NCI-H748 (cell line): Measurements from ENCODE around the gene UNC13C.
"Not testable (repeated sequence)": the region's sequence is repeated elsewhere in the genome, so short reads cannot be mapped to it uniquely, and the experiment has no call there.

Source experiments
- DNase-seq: peaks from one replicate; lab custom pipeline; 2025; ENCODE audit not compliant: unreplicated experiment; lab: John Stamatoyannopoulos, UW

UNC13C gene

DNA sequence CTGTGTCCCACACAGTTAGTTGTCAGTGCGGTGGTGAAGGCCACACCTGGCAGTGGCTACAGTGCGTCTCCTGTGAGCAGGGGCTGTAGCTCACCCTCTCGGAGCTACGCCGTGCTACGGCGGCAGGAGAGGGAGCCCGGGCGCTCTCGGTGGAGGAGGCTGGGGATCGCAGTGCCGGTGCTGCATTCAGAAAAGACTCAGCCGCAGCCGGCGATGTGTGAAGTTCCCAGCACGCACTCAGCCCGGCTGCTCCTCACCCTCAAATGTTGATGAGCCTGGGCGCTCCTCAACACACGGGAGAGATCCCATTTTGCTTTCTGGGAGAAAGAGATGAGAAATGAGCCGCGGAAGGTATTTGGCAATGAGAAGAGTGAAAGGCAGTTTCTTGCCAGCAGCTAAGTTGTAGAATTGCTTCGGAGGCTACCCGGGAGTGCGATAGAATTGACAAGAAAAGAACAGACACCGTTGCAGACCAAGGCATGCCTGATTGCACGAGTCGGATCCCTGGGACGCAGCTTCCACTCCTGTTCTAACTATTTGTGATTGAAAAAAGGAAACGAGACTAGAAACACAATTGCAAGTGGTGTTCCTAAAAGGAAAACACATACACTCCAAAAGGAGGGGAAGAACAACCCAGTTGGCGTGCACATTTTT is at the start of gene UNC13C:
TSS of gene UNC13C (plus strand) at position 189 of the 654 bp plus-strand sequence. CDS start 34,463 bp downstream, outside the sequence.
- DNase-seq, result peak; percentile 60

DNA sequence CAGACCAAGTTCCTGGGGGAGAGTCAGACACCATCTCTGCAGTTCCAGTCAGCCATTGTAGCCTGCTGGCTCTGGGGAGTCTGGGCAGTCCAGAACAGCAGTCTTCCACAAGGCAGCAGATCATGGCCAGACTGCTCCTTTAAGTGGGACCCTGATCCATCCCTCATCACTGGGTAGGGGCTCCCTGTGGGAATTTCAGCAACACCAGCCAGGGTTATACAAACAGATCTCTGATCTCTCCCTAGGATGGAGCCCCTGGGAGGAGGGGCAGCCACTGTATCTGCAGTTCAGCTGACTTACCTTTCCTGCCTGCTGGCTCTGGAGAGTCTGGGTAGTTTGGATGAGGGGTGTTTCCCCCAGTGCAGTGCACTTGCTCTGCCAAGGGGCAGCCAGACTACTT is 42.1 kb upstream of the UNC13C start:
- no peak for DNase-seq

DNA sequence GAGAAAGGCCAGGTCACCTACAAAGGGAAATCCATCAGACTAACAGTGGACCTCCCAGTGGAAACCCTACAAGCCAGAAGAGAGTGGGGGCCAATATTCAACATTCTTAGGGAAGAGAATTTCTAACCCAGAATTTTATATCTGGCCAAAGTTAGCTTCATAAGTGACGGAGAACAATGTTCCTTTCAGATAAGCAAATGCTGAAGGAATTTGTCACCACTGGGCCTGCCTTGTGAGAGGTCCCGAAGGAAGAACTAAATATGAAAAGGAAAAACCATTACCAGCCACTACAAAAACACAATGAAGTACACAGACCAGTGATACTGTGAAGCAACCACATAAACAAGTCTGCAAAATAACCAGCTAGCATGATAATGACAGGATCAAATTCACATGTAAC is 40.6 kb upstream of the UNC13C start:
- not testable (repeated sequence) for DNase-seq

DNA sequence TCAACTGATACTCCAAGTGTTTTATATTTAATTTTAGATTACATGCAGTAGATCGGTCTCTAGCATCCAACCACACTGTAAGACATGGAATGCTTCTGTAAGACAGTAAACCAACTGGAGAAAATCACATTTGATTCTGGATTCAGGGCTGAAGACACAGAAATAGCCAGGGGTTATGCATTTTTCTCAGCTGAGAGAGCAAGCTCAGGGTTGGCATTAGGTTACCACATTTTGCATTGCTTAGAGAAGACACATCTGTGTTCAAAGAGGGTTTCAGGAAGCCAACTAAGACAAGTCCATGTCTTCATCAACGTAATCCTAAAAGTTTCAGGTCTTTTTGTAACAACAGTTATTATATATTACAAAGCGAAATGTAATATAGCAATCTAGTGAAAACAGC is 27.7 kb upstream of the UNC13C start:
- DNase-seq, result no peak

DNA sequence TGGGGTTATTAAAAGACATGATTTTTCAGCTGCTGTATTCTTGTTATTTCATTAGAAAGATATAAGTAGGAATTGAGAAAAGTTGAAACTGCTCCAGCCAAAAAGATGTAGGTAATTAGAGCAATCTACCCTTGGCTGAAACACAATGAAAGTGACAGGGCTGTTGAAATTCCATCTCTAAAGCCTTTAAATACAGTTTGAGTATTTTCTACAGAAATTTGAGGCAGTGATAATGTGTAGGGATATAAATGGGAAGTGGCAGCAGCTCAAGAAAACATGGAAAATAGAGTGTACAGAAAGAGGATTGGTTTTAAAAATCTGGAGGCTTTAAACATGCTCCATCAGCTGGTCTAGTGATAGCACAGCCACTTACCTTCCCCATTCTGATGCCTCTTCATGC is 22.8 kb upstream of the UNC13C start:
- DNase-seq, result no peak

DNA sequence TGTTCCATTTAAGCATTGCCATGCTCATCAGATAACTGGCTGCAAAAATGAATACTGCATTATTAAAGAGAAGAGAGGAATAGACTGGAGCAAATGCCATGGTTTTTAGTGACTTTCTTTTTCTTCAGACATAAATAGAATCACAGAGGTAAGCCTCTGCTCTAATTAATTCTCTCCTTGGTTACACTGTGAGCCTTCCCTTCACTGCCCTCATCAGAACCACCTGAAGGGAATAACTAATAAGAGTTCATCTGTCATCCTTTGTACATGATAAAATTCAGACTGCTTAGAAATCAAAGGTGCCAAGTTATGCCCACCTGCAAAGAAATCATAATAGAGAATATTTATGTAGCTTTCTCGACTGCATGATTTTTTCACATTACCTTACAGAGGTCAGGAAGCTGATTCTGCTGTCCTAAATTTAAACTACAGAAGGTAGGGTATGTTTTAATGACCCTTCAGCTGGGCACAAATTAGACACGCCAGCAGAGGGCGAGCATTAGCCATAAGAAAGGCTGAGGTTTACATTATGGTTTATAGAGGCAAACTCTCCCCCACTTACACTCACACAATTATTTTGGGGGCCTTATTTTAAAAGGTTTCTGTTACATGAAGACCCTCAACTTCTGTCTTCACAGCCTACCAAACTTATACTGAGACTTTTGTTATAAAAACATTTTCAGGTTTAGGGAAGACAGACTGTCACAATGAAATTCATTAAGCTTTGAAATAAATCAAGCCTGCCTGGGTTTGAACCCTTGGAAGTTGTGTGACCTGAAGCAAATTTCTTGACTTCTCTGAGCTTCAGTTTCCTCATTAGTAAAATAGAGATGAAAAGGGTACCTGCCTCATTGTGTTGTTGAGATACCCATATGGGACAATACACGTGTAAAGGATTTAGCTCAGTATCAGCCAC is 15.3 kb upstream of the UNC13C start:
- DNase-seq, result peak; percentile 35

DNA sequence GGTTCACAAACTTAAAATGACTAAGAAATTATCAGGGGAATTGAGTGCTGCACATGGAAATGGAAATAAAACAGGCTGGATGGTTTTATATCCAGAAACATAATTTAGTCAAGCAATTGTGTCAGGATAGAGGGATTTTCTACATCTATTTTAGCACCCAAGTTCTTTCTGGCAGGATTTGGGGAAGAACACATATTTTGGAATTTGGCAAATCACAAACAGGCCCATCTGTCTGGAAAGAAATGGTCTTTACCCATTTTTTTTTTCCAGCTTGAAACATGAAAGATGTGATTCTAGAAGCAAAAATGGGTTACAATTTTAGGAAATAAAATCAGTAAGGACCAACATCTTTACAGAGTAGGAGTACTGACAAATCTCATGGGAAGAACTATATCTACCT is 14.4 kb upstream of the UNC13C start:
- no peak for DNase-seq

DNA sequence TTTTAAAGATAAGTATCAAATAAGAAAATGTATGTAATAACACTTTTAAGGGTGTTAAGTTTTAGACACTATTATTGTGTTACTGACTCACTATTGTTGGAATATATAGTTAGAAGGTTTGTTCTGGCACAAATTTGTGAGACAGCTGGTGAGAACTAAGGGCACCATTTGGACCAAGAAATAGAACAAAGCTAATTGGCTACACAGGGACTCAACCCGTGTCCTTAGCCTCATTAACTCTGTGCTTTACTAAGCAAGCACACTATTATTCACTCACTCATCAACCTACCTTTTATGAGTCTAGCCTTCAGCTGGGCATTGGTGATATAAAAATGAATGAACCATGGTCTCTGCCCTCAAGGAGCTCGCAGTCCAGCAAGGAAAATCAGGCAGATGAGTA is 4.1 kb upstream of the UNC13C start:
- DNase-seq, result no peak

DNA sequence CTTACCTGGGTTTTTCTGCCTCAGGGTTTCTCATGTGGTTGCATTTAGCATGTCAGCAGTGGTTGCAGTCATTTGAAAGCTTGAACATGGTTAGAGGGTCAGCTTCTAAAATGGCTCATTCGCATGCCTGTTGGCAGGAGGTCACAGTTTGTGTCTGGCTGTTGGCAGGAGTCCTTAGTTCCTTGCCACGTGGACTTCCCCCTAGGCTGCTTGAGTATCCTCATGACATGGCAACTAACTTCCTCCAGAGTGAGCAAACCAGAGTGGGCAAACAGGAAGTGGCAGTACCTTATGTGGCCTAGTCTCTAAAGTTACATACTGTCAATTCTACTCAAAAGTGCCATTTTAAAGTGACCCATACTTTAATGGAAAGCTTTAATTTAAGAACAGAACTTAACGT is 3.4 kb upstream of the UNC13C start:
- DNase-seq, result no peak

DNA sequence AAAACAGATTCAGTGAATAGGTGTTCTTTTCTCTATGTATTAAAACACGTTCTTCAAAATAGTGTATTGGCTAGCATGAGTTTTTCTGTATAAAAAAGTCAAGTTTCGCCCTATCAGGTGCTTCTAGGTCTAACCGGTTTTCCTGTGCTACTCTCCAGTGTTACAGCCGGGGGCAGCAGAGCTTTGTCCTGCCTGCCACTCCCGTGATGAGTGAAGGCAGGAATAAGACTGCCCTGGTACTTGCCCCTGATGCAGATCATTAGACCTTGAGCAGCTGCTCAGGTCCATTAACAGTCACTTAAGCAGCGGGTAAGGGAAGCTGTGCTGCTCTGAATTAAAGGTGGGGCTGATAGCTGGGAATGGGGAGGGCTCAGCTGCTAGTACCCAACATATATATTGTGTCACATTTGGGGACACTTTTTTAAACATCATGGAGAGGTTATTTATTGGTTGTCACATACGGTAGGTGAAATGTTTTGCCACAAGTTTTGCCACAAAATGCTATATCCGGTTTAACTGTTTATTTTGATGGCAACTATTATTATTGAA is 1.3 kb upstream of the UNC13C start:
- peak; percentile 58 for DNase-seq

DNA sequence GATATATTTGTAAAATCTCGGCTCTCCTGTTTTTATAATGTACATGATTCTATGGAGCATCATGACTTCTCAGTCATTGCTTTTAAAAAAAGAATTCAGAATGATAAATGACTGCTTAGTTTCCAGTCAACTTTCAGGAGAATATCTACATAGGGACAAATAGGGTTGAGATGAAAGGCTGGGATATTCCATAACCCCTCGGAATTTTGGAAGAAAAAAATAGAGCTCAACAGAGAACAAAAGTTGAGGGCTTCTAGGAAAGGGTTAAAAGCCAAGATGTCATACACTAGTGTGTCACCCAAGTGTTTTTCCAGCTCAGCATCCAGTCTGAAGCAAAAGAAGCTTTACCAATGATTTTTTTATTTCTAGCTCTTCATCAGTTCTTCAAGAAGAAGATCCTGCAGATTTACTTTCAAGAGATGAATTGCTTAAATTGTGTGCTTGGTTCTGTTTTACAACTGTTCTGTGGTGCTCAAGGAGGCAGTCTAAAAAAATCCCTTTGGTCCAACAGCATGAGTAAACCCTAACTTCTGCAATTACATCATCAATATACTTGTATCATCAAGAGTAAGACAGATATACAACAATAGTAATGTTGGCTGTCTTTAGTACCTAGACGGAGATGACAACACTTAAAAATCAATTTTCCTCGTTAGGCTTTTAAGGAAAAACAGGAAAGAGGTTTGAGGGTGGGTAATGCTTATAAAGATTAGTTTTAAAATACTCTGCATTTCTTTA is 979 bp downstream of the UNC13C start:
- no peak for DNase-seq

DNA sequence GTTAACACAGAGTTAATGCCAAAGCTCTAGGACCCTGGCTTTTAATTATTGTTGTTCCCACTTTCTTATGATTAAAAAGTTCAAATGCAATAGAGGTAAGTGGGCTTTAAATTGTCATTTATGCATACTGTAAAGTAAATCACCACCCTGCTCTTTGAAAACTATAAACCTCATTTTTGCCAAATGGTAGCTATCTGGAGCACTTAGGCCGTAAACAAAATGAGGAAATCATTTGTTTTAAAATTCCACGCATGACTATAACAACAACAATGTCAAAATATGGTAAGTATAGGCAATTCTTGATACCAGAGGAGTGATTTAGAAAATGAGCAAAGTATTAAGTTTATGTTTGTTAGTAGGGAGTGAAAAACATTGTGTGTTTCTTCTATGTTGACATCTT is 1.8 kb downstream of the UNC13C start:
- DNase-seq, result no peak

DNA sequence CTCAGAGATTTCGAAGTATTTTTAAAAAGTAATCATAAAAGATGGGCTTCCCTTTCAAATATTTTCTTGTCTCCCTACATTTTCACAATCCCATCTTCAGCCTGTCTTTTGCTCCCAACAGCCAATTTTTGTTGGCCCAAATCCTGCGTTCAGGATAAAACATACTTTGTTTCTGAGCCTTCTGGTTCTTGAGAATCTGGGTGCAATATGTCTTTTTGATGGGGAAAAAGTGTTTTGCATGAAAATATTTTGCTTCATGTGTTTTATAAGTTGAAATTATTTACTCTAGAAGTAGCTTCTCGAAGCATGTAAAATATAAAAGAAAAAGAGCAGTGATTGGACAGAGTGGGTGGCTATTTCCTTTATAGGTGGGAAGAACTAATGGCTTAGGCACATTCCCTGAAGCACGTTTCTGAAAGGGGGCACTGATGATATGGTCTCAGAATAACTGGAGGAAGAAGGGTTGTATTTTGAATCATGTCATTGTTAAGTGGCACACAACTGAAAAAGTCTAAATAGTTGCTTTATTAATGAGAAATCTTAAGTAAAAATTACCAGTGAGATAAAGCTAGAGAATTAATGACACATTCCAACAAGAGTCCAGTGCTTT is 3.9 kb downstream of the UNC13C start:
- DNase-seq, result no peak

DNA sequence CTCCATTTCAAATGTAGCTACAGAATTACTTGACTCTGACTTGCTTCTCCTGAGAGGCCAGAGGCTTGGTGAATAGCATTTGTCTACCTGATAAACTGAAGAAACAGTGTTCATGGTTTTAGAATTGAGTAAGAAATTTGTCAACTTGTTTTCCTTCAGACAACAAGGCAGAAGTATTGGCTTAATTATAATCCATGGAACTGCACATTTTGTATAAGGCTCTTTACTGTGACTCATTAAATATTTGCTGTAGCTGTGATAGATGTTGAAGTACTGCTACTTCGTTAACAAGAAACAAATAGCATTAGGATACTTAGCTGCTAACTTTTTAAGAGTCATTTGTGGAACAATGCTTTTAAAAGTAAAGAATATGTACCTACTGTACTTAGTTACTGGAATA is 4.6 kb downstream of the UNC13C start:
- DNase-seq, result no peak

DNA sequence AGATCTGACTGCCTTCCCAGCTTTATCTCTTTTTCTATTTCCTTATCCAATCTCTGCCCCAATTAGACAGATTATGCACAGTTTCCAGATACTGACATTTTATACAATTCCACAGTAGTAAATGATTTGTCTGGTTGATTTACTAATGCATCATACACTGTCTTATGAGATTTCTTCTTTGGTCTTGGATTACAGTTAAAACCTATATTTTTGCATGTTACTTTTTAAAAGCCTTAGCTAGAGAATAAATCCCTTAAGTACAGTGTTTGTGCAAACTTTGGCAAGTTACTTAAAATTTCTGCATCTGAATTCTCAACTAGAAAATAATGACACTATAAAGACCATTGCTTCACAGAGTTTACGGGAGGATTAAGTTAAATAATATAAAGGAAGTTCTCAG is 6.0 kb downstream of the UNC13C start:
- DNase-seq, result no peak

DNA sequence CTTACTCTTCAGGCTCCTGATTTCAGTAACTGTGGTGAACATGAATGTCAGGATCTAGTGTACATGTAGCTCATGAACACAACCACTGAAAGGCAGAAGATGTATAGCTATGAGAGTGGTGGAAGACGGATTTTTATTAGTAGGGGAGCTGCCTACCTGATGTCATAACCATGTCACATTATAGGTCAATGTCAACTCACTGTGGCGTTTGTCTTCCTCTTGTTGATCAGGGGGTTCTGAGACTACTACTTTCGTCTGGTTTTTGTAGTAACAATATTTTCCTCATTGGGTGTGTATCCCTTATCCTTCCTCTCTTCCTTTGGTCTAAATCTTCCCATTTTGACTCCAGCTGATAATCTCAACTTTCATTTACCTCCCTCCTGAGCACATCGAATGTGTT is 7.3 kb downstream of the UNC13C start:
- DNase-seq, result no peak

DNA sequence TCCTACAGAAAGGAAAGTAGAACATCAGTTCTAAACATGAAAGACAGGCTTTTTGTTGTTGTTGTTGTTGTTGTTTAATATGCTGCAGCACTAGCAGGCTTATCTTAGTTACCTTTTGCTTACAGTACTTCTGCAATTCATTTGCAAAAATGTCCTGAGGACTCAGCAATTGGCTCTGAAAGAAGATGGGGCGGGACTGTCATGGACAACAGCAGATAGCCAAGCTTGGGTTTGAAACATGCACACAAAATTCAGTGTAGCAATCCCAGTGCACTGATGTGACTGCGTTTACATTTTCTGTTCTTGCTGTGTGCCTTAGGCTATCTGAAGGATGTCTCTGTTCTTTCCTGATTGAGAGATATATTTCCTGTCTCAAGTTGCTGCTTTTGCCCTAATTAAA is 9.2 kb downstream of the UNC13C start:
- no peak for DNase-seq

DNA sequence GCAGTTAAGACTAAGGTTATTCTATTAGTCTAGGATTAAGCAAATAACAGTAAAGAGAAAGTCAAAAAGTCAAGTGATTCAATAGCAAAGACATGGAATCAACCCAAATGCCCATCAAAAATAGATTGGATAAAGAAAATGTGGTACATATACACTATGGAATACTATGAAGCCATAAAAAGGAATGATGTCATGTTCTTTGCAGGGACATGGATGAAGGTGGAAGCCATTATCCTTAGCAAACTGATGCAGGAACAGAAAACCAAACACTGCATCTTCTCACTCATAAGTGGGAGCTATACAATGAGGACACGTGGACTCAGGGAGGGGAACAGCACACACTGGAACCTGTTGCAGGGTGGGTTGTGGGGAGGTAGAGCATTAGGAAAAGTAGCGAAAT is 29.0 kb downstream of the UNC13C start:
- DNase-seq, result no peak

DNA sequence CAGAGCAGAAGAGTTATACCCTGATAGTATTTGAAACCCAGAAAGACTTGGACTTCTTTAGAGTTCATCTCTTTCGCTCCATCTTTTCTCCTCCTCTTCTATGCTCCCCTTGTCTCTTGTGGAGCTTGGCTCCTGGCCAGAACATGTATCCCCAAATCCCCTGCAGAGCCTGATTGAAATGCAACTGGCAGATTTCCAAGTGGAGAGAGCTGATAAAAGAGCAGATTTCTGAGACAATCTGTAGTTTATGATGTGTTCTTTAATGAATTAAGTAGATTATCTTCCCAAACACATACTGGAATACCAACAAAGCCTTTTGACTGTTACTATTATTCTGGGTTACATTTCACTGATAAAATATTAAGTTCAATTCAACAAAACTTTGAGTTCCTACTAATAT is 33.4 kb downstream of the UNC13C start:
- DNase-seq, result peak; percentile 1

DNA sequence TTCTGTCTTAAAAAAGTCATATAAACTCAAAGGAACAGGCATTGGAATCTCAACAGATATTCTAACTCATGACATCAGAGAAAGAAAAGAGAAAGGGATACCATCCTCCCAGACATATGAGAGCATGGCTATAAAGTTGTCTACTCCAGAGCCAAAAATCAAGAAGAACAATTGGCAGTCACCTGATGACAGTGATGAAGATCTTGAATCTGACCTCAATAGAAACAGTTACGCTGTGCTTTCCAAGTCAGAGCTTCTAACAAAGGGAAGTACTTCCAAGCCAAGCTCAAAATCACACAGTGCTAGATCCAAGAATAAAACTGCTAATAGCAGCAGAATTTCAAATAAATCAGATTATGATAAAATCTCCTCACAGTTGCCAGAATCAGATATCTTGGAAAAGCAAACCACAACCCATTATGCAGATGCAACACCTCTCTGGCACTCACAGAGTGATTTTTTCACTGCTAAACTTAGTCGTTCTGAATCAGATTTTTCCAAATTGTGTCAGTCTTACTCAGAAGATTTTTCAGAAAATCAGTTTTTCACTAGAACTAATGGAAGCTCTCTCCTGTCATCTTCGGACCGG is 35.9 kb downstream of the UNC13C start:
- no peak for DNase-seq

DNA sequence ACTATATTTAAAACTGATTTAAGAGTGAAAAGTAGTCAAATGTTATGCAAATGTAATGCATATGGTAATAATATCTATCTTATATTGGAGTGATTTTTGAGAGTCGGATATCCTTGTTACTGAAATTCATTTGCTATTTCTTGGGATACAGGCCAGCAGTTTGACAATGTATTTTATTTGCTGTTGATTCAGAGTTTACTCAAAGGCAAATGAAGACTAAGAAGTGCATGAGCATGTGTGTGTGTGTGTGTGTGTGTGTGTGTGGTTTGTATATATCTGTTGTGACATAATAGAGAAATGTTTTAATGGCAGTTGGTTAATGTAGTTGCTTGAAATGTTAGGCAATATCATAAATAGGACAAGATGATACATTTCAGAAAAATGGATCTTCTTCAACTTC is 39.0 kb downstream of the UNC13C start:
- no peak for DNase-seq
